ENCODE results near the gene SLC28A3.
"Not testable (repeated sequence)": the region's sequence is repeated elsewhere in the genome, so short reads cannot be mapped to it uniquely, and the experiment has no call there.

The SLC28A3 gene

DNA sequence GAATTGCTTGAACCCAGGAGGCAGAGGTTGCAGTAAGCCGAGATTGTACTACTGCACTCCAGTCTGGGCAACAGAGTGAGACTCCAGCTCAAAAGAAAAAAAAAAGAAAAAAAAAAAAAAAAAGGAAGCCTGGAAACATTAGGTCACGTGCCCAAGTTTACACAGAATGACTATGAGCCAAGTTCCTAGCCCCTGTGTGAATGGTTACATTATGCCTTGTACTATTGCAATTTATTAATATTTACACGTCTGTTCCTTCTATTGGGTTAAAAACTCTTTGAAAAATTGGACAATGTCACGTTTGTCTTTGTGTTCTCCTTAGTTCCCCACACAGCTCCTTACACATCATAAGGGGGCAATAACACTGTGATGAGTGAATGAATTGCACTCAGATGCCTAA lies 33.5 kb upstream of the SLC28A3 start:
- no peaks in the 10 kb centered on the region for H3K36me3 ChIP-seq (ENCODE audit: insufficient read depth, low read length)
- peaks cover 11% of the 10 kb centered on the region for H3K4me1 ChIP-seq (ENCODE audit: control insufficient read depth, insufficient read depth, low read length)
- H3K9ac ChIP-seq (ENCODE audit: low read depth, low read length): no peak overlapping the region
- H3K9me3 ChIP-seq (replicated peaks; ENCODE audit: low read length): no peaks in the 10 kb centered on the region
- H3K27me3 ChIP-seq (ENCODE audit: control insufficient read depth, insufficient read depth, low read length): peaks cover 5% of the 10 kb centered on the region
- no peak overlapping the region for H3K4me3 ChIP-seq (ENCODE audit: low read length)
- no peak overlapping the region for H3K4me2 ChIP-seq (ENCODE audit: low read length)

DNA sequence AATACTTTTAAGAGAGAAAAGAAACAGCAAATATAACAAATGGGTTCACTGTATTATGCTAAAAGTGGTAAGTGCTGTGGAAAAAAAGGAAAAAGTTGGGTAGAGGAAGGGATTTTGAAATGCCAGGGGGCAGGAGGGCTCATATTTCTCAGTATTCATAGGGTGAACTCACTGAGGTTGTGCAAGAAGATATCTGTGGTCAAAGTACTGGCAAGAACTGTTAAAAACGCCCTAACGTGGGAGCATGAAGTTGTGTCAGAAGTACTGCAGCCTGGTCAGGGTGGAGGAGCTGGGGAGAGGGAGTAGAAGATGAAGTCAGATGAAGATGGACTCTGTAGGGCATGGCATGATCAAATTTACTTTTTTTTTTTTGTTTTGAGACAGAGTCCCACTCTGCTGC lies 31.2 kb upstream of the SLC28A3 start:
- Histone ChIP-seq H3K9me3 (replicated peaks; ENCODE audit: low read length) (no peaks in the 10 kb centered on the region), H3K4me3 (ENCODE audit: low read length) (no peak overlapping the region), H3K9ac (ENCODE audit: low read depth, low read length) (no peak overlapping the region), H3K4me1 (ENCODE audit: control insufficient read depth, insufficient read depth, low read length) (peaks cover 11% of the 10 kb centered on the region), H3K4me2 (ENCODE audit: low read length) (peak overlapping the region; percentile 61), H3K36me3 (ENCODE audit: insufficient read depth, low read length) (no peaks in the 10 kb centered on the region), H3K27me3 (ENCODE audit: control insufficient read depth, insufficient read depth, low read length) (no peaks in the 10 kb centered on the region)

DNA sequence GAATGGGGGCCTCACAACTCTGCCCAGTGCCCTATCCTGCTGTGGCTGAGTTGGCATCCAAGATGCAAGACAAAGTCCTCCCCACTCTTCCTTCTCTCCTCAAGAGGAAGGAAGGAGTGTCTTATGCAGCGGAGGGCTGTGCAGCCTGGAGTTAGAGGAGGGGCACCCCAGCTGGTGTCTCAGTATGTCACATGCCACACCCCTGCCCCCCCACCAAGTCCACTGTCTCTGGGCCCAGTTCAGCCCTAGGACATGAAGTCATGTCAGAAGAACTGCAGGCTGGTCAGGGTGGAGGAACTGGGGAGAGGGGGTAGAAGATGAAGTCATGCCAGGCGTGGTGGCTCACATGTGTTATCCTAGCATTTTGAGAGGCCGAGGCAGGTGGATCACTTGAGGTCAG lies 28.0 kb upstream of the SLC28A3 start:
- H3K4me3 ChIP-seq (ENCODE audit: low read length): no peak overlapping the region
- no peaks in the 10 kb centered on the region for H3K36me3 ChIP-seq (ENCODE audit: insufficient read depth, low read length)
- H3K9ac ChIP-seq (ENCODE audit: low read depth, low read length): no peak overlapping the region
- no peaks in the 10 kb centered on the region for H3K27me3 ChIP-seq (ENCODE audit: control insufficient read depth, insufficient read depth, low read length)
- no peak overlapping the region for H3K4me2 ChIP-seq (ENCODE audit: low read length)
- no peaks in the 10 kb centered on the region for H3K9me3 ChIP-seq (replicated peaks; ENCODE audit: low read length)
- peaks cover 11% of the 10 kb centered on the region for H3K4me1 ChIP-seq (ENCODE audit: control insufficient read depth, insufficient read depth, low read length)

DNA sequence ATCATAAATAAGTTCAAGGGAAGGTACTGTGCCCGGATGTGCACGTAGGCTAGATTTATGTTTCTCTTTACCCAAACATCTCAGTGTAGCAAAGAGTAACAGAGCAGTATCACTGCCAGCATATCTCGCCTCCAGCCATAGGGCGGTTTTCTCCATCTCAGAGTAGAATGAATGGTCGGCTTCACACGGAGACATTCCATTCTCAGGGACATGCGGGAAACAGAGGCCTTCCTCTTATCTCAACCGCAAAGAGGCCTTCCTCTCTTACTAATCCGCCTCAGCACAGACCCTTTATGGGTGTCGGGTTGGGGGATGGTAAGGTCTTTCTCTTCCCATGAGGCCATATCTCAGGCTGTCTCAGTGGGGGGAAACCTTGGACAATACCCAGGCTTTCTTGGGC lies 27.2 kb upstream of the SLC28A3 start:
- H3K36me3 ChIP-seq (ENCODE audit: insufficient read depth, low read length); H3K4me2 ChIP-seq (ENCODE audit: low read length); H3K9ac ChIP-seq (ENCODE audit: low read depth, low read length); H3K4me3 ChIP-seq (ENCODE audit: low read length); H3K27me3 ChIP-seq (ENCODE audit: control insufficient read depth, insufficient read depth, low read length); H3K9me3 ChIP-seq (replicated peaks; ENCODE audit: low read length): not testable (repeated sequence)
- H3K4me1 ChIP-seq (ENCODE audit: control insufficient read depth, insufficient read depth, low read length): peaks cover 11% of the 10 kb centered on the region

DNA sequence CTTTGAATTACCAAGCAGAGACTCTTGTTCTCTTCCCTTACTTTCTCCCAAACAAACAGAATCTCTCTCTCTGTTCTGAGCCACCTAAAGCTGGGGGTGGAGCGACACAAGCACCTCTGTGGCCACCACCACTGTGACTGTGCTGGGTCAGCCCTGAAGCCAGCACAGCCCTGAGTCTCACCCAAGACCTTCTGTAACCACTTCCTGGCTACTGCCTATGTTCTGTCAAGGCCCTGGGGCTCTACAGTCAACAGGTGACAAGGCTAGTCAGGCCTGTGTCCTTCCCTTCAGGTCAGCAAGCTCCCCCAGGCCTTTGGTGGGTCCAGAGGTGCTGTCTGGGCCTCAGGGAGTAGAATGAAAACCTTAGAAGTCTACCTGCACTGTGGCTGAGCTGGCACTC lies 26.1 kb upstream of the SLC28A3 start:
- Histone ChIP-seq H3K9me3 (replicated peaks; ENCODE audit: low read length) (no peaks in the 10 kb centered on the region), H3K4me3 (ENCODE audit: low read length) (no peak overlapping the region), H3K4me1 (ENCODE audit: control insufficient read depth, insufficient read depth, low read length) (peaks cover 5% of the 10 kb centered on the region), H3K27me3 (ENCODE audit: control insufficient read depth, insufficient read depth, low read length) (no peaks in the 10 kb centered on the region), H3K9ac (ENCODE audit: low read depth, low read length) (no peak overlapping the region), H3K4me2 (ENCODE audit: low read length) (no peak overlapping the region), H3K36me3 (ENCODE audit: insufficient read depth, low read length) (no peaks in the 10 kb centered on the region)

DNA sequence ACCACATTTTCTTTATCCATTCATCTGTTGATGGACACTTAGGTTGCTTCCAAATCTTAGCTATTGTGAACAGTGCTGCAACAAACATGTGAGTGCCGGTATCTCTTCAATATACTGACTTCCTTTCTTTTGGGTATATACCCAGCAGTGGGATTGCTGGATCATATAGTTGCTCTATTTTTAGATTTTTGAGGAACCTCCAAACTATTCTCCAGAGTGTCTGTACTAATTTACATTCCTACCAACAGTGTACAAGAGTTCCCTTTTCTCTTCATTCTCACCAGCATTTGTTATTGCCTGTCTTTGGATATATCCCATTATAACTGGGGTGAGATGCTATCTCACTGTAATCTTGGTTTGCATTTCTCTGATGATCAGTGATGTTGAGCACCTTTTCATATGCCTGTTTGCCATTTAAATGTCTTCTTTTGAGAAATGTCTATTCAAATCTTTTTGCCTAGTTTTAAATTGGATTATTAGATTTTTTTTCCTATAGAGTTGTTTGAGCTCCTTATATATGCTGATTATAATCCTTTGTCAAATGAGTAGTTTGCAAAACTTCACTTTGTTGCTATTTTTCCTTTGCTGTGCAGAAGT lies 24.4 kb upstream of the SLC28A3 start:
- H3K4me3 ChIP-seq (ENCODE audit: low read length); H3K9me3 ChIP-seq (replicated peaks; ENCODE audit: low read length); H3K4me2 ChIP-seq (ENCODE audit: low read length); H3K27me3 ChIP-seq (ENCODE audit: control insufficient read depth, insufficient read depth, low read length); H3K36me3 ChIP-seq (ENCODE audit: insufficient read depth, low read length); H3K9ac ChIP-seq (ENCODE audit: low read depth, low read length); H3K4me1 ChIP-seq (ENCODE audit: control insufficient read depth, insufficient read depth, low read length): not testable (repeated sequence)

DNA sequence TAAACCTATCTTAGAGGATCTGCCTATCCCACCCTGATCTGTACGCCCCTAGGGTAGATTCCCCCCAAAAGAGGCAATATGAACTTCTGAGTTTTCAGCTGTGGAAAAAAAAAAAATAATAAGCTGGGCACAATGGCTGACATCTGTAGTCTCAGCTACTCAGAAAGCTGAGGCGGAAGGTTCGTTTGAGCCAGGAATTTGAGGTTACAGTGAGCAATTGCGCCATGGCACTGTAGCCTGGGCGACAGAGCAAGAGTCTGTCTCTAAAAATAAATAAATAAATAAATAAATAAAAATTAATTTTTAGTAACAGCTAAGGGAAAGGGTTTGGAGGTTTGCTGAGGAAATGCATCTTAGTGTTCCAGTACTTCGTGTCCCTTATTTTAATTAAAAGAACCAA lies 21.1 kb upstream of the SLC28A3 start:
- Histone ChIP-seq H3K9ac (ENCODE audit: low read depth, low read length) (no peak overlapping the region), H3K27me3 (ENCODE audit: control insufficient read depth, insufficient read depth, low read length) (no peaks in the 10 kb centered on the region), H3K4me2 (ENCODE audit: low read length) (no peak overlapping the region), H3K9me3 (replicated peaks; ENCODE audit: low read length) (no peaks in the 10 kb centered on the region), H3K4me1 (ENCODE audit: control insufficient read depth, insufficient read depth, low read length) (no peaks in the 10 kb centered on the region), H3K4me3 (ENCODE audit: low read length) (no peak overlapping the region), H3K36me3 (ENCODE audit: insufficient read depth, low read length) (no peaks in the 10 kb centered on the region)

DNA sequence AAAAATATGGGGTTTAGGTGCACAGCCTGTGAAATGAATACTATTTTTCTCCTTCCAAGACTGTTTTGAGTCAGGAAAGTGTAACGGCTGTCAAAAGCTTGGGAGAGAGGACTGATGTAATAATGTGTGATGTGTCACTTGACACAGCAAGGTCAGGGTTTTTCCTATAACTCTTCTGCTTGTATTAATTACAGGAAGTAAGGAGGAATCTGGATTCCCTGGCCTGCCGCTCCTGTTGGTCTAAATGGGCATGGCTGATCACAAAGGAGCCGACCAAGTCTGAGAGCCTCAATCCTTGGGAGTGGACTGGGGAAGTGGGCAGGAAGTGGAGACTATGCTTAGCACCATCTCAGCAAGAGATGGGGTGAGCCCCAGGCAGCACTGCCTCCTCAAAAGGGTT lies 16.7 kb upstream of the SLC28A3 start:
- Histone ChIP-seq H3K4me2 (ENCODE audit: low read length) (no peak overlapping the region), H3K36me3 (ENCODE audit: insufficient read depth, low read length) (no peaks in the 10 kb centered on the region), H3K9me3 (replicated peaks; ENCODE audit: low read length) (no peaks in the 10 kb centered on the region), H3K27me3 (ENCODE audit: control insufficient read depth, insufficient read depth, low read length) (no peaks in the 10 kb centered on the region), H3K4me1 (ENCODE audit: control insufficient read depth, insufficient read depth, low read length) (no peaks in the 10 kb centered on the region), H3K4me3 (ENCODE audit: low read length) (no peak overlapping the region), H3K9ac (ENCODE audit: low read depth, low read length) (no peak overlapping the region)

DNA sequence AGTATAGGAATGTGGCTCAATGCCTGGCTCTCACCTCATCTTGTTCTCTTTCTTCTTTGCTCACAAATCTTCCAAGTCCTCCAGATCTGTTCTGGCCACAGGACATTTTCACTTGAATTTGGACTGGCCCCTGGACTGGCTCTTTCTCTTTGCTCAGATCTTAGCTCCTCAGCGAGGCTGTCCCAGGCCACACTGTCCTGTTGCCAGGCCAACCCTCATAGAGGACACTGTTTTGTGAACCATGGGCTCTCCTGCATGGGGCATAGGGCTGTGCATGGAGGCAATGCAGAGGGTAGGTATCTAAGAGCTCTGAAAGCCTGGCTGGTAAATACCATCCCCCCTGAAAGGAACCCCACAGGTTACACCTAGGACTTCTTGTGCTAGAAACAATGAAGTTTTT lies 13.5 kb upstream of the SLC28A3 start:
- no peak overlapping the region for H3K4me3 ChIP-seq (ENCODE audit: low read length)
- no peaks in the 10 kb centered on the region for H3K36me3 ChIP-seq (ENCODE audit: insufficient read depth, low read length)
- H3K4me1 ChIP-seq (ENCODE audit: control insufficient read depth, insufficient read depth, low read length): no peaks in the 10 kb centered on the region
- H3K4me2 ChIP-seq (ENCODE audit: low read length): no peak overlapping the region
- no peaks in the 10 kb centered on the region for H3K9me3 ChIP-seq (replicated peaks; ENCODE audit: low read length)
- H3K9ac ChIP-seq (ENCODE audit: low read depth, low read length): no peak overlapping the region
- no peaks in the 10 kb centered on the region for H3K27me3 ChIP-seq (ENCODE audit: control insufficient read depth, insufficient read depth, low read length)

DNA sequence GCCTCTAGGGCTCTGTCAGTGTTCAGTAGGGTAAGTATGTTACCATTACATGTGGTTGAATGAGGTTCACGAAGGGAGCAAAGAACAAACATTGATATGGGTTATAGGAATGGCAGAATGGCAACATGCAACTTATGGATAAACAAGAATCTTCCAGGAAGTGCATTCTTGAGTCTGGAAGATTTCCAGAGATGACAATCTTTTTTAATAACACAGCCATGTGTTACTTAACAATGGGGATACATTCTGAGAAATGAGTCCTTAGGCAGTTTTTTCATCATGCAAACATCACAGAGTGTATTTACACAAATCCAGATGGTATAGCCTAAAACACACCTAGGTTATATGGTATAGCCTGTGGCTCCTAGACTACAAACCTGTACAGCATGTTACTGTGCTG lies 9.1 kb upstream of the SLC28A3 start:
- no peak overlapping the region for H3K4me2 ChIP-seq (ENCODE audit: low read length)
- H3K4me1 ChIP-seq (ENCODE audit: control insufficient read depth, insufficient read depth, low read length): no peaks in the 10 kb centered on the region
- no peak overlapping the region for H3K4me3 ChIP-seq (ENCODE audit: low read length)
- no peaks in the 10 kb centered on the region for H3K9me3 ChIP-seq (replicated peaks; ENCODE audit: low read length)
- H3K36me3 ChIP-seq (ENCODE audit: insufficient read depth, low read length): no peaks in the 10 kb centered on the region
- H3K9ac ChIP-seq (ENCODE audit: low read depth, low read length): no peak overlapping the region
- H3K27me3 ChIP-seq (ENCODE audit: control insufficient read depth, insufficient read depth, low read length): peaks cover 4% of the 10 kb centered on the region

DNA sequence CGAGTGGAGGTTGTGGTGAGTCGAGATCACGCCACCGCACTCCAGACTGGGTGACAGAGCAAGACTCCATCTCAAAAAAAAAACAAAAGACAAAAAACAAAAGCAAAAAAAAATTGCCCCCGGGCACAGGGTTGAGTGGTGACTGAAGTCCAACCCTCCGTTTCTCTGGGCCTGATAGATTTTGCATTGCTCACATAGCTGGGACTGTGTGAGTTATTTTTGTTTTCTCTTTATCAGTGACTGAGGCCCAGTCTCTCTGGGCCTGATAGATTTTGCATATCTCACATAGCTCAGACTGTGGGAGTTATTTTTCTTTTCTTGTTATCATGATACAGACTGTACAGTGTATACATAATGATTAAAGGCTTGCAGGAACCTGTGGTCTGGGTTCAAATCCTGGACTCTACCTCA lies 2.6 kb upstream of the SLC28A3 start:
- Histone ChIP-seq H3K36me3 (ENCODE audit: insufficient read depth, low read length) (no peaks in the 10 kb centered on the region), H3K9me3 (replicated peaks; ENCODE audit: low read length) (no peaks in the 10 kb centered on the region), H3K4me3 (ENCODE audit: low read length) (no peak overlapping the region), H3K4me2 (ENCODE audit: low read length) (no peak overlapping the region), H3K4me1 (ENCODE audit: control insufficient read depth, insufficient read depth, low read length) (no peaks in the 10 kb centered on the region), H3K9ac (ENCODE audit: low read depth, low read length) (no peak overlapping the region), H3K27me3 (ENCODE audit: control insufficient read depth, insufficient read depth, low read length) (peaks cover 4% of the 10 kb centered on the region)

DNA sequence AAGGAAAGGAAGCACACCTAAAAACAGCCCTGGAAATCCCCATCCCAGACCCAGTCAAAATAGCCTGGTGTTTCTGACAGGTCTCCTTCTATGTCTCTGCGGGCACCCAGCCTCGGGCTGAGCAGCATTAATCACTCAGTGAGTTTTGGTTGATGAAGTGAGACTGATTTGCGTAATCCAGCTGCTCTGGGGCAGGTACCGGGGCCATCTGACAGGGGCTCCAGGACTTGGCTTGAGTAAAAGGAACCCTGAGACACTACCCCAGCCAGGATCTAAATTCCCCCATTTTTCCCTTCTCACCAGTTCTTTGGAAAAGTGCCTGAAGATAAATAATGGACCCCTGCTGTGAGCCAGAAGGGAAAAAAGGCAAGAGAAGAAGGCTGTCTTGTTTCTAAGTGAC lies 596 bp downstream of the SLC28A3 start:
- Histone ChIP-seq H3K4me1 (ENCODE audit: control insufficient read depth, insufficient read depth, low read length) (no peaks in the 10 kb centered on the region), H3K36me3 (ENCODE audit: insufficient read depth, low read length) (no peaks in the 10 kb centered on the region), H3K4me2 (ENCODE audit: low read length) (no peak overlapping the region), H3K9ac (ENCODE audit: low read depth, low read length) (no peak overlapping the region), H3K27me3 (ENCODE audit: control insufficient read depth, insufficient read depth, low read length) (peaks cover 3% of the 10 kb centered on the region), H3K9me3 (replicated peaks; ENCODE audit: low read length) (no peaks in the 10 kb centered on the region), H3K4me3 (ENCODE audit: low read length) (no peak overlapping the region)

Data from skeletal muscle satellite cell (primary cell).